Dendritic cell treated with granulocyte-macrophage colony-stimulating factor and Interleukin-4, amounts not matched to agents 40 ng/mL and 50 ng/mL, for 4 days (primary cell): Measurements from ENCODE around the gene CNTNAP4.

Experiments
- H3K27ac Mint-ChIP-seq: one replicate; pipeline ENCODE4 v1.8.0; 2022; ENCODE audit warnings: mild to moderate bottlenecking, mixed read lengths
- H3K27me3 Mint-ChIP-seq: one replicate; pipeline ENCODE4 v1.8.0; 2022; ENCODE audit warnings: mild to moderate bottlenecking, mixed read lengths
- H3K36me3 Mint-ChIP-seq: one replicate; pipeline ENCODE4 v1.8.0; 2022; ENCODE audit warnings: low read depth, mixed read lengths
- H3K4me1 Mint-ChIP-seq: one replicate; pipeline ENCODE4 v1.8.0; 2022; ENCODE audit warnings: low read depth, mixed read lengths
- H3K4me3 Mint-ChIP-seq: one replicate; pipeline ENCODE4 v1.8.0; 2022; ENCODE audit warnings: mild to moderate bottlenecking, moderate library complexity, mixed read lengths
- H3K9me3 Mint-ChIP-seq: one replicate; pipeline ENCODE4 v1.8.0; 2022; ENCODE audit warnings: mixed read lengths
- intact Hi-C: fragments of 100-400 bp; cut with micrococcal nuclease; formaldehyde crosslinking; loops from one replicate; pipeline ENCODE4 v1.15.0; 2022

CNTNAP4 gene

GRCh38 chr16:76280421-76281215 is 3.4 kb downstream of the CNTNAP4 start:
- no peak overlapping the region for H3K4me3 Mint-ChIP-seq
- no peaks in the 10 kb centered on the region for H3K36me3 Mint-ChIP-seq
- intact Hi-C loops = no loop called here
- H3K27me3 Mint-ChIP-seq = peaks cover 4% of the 10 kb centered on the region
- no peaks in the 10 kb centered on the region for H3K4me1 Mint-ChIP-seq
- H3K9me3 Mint-ChIP-seq = no peaks in the 10 kb centered on the region
- no peak overlapping the region for H3K27ac Mint-ChIP-seq

GRCh38 chr16:76287466-76287865 is 10.3 kb downstream of the CNTNAP4 start:
- Mint-ChIP-seq H3K27ac (no peak overlapping the region), H3K9me3 (no peaks in the 10 kb centered on the region), H3K4me1 (no peaks in the 10 kb centered on the region), H3K4me3 (no peak overlapping the region), H3K27me3 (no peaks in the 10 kb centered on the region), H3K36me3 (no peaks in the 10 kb centered on the region)
- intact Hi-C loops = no loop called here

GRCh38 chr16:76292218-76292617 is 15.0 kb downstream of the CNTNAP4 start:
- intact Hi-C loops = no loop called here
- Mint-ChIP-seq H3K27me3 (no peaks in the 10 kb centered on the region), H3K4me3 (no peak overlapping the region), H3K27ac (no peak overlapping the region), H3K36me3 (no peaks in the 10 kb centered on the region), H3K9me3 (no peaks in the 10 kb centered on the region), H3K4me1 (no peaks in the 10 kb centered on the region)

GRCh38 chr16:76293980-76294379 is 16.8 kb downstream of the CNTNAP4 start:
- no peaks in the 10 kb centered on the region for H3K36me3 Mint-ChIP-seq
- H3K27ac Mint-ChIP-seq = no peak overlapping the region
- no peaks in the 10 kb centered on the region for H3K9me3 Mint-ChIP-seq
- H3K4me3 Mint-ChIP-seq = no peak overlapping the region
- intact Hi-C loops = no loop called here
- H3K27me3 Mint-ChIP-seq = no peaks in the 10 kb centered on the region
- H3K4me1 Mint-ChIP-seq = no peaks in the 10 kb centered on the region

- Mint-ChIP-seq H3K27ac (no peak overlapping the region), H3K9me3 (no peaks in the 10 kb centered on the region), H3K36me3 (no peaks in the 10 kb centered on the region), H3K27me3 (no peaks in the 10 kb centered on the region), H3K4me3 (no peak overlapping the region), H3K4me1 (no peaks in the 10 kb centered on the region)
- intact Hi-C loops = no loop called here
Measured at GRCh38 chr16:76294396-76295214, 17.4 kb downstream of the CNTNAP4 start.

- intact Hi-C loops = no loop called here
- H3K27ac Mint-ChIP-seq = no peak overlapping the region
- H3K4me1 Mint-ChIP-seq = no peaks in the 10 kb centered on the region
Measured at GRCh38 chr16:76297941-76298340, 20.7 kb downstream of the CNTNAP4 start.

GRCh38 chr16:76303637-76304314 is 26.6 kb downstream of the CNTNAP4 start:
- H3K4me3 Mint-ChIP-seq = no peak overlapping the region
- H3K27ac Mint-ChIP-seq = no peak overlapping the region
- no peaks in the 10 kb centered on the region for H3K27me3 Mint-ChIP-seq
- H3K36me3 Mint-ChIP-seq = no peaks in the 10 kb centered on the region
- intact Hi-C loops = no loop called here
- H3K4me1 Mint-ChIP-seq = no peaks in the 10 kb centered on the region
- no peaks in the 10 kb centered on the region for H3K9me3 Mint-ChIP-seq

More at GRCh38 chr16:76297941-76298340, 20.7 kb downstream of the CNTNAP4 start:
- no peaks in the 10 kb centered on the region for H3K36me3 Mint-ChIP-seq
- no peak overlapping the region for H3K4me3 Mint-ChIP-seq
- no peaks in the 10 kb centered on the region for H3K27me3 Mint-ChIP-seq
- no peaks in the 10 kb centered on the region for H3K9me3 Mint-ChIP-seq

GRCh38 chr16:76309639-76310335 is 32.6 kb downstream of the CNTNAP4 start:
- H3K4me1 Mint-ChIP-seq = no peaks in the 10 kb centered on the region
- H3K36me3 Mint-ChIP-seq = no peaks in the 10 kb centered on the region

GRCh38 chr16:76311260-76311659 is 34.1 kb downstream of the CNTNAP4 start:
- intact Hi-C loops = no loop called here
- Mint-ChIP-seq H3K27me3 (no peaks in the 10 kb centered on the region), H3K4me1 (no peaks in the 10 kb centered on the region)

More at GRCh38 chr16:76309639-76310335, 32.6 kb downstream of the CNTNAP4 start:
- H3K27me3 Mint-ChIP-seq = no peaks in the 10 kb centered on the region
- no peak overlapping the region for H3K4me3 Mint-ChIP-seq
- H3K27ac Mint-ChIP-seq = no peak overlapping the region
- H3K9me3 Mint-ChIP-seq = peaks cover 8% of the 10 kb centered on the region
- intact Hi-C loops = no loop called here

GRCh38 chr16:76318565-76318964 is 41.4 kb downstream of the CNTNAP4 start:
- intact Hi-C loops = no loop called here
- Mint-ChIP-seq H3K4me1 (no peaks in the 10 kb centered on the region), H3K9me3 (no peaks in the 10 kb centered on the region), H3K4me3 (no peak overlapping the region), H3K36me3 (no peaks in the 10 kb centered on the region), H3K27ac (no peak overlapping the region), H3K27me3 (no peaks in the 10 kb centered on the region)

More at GRCh38 chr16:76311260-76311659, 34.1 kb downstream of the CNTNAP4 start:
- peaks cover 8% of the 10 kb centered on the region for H3K9me3 Mint-ChIP-seq
- no peak overlapping the region for H3K27ac Mint-ChIP-seq
- no peaks in the 10 kb centered on the region for H3K36me3 Mint-ChIP-seq
- H3K4me3 Mint-ChIP-seq = no peak overlapping the region

- intact Hi-C loops = no loop called here
- no peaks in the 10 kb centered on the region for H3K4me1 Mint-ChIP-seq
- H3K4me3 Mint-ChIP-seq = no peak overlapping the region
- H3K27ac Mint-ChIP-seq = no peak overlapping the region
- H3K36me3 Mint-ChIP-seq = no peaks in the 10 kb centered on the region
- no peaks in the 10 kb centered on the region for H3K9me3 Mint-ChIP-seq
- H3K27me3 Mint-ChIP-seq = no peaks in the 10 kb centered on the region
Measured at GRCh38 chr16:76329106-76329505, 51.9 kb downstream of the CNTNAP4 start.

GRCh38 chr16:76335180-76335974 is 58.2 kb downstream of the CNTNAP4 start:
- intact Hi-C loops = no loop called here
- no peaks in the 10 kb centered on the region for H3K27me3 Mint-ChIP-seq
- H3K36me3 Mint-ChIP-seq = no peaks in the 10 kb centered on the region
- H3K4me3 Mint-ChIP-seq = no peak overlapping the region
- no peak overlapping the region for H3K27ac Mint-ChIP-seq
- H3K9me3 Mint-ChIP-seq = peaks cover 35% of the 10 kb centered on the region
- H3K4me1 Mint-ChIP-seq = no peaks in the 10 kb centered on the region

GRCh38 chr16:76336112-76336511 is 58.9 kb downstream of the CNTNAP4 start:
- intact Hi-C loops = no loop called here
- Mint-ChIP-seq H3K27ac (no peak overlapping the region), H3K4me3 (no peak overlapping the region), H3K9me3 (peaks cover 35% of the 10 kb centered on the region), H3K27me3 (no peaks in the 10 kb centered on the region), H3K4me1 (no peaks in the 10 kb centered on the region), H3K36me3 (no peaks in the 10 kb centered on the region)
